ENCODE results near the gene HACD1.

The HACD1 gene

DNA sequence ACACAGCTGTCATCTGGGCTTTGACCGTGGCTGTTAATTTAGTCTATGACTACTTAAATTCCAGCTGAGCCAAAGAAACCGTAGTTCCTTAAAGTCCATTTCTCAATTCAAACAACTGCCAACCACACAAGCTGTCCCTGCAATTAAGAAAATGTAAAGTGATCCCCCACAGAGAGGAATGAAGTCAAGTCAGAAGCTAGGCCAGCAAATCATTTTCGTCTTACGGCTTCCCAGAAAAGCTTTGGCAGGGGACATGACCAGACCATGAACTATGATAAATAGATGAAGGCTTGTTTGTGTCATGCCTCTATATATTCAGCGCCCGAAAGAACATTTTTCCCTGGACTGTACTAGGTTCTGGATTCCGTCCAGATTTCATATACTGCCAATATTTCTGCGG, 54.6 kb downstream of the HACD1 start:
- TF ChIP-seq, protein P1, sequence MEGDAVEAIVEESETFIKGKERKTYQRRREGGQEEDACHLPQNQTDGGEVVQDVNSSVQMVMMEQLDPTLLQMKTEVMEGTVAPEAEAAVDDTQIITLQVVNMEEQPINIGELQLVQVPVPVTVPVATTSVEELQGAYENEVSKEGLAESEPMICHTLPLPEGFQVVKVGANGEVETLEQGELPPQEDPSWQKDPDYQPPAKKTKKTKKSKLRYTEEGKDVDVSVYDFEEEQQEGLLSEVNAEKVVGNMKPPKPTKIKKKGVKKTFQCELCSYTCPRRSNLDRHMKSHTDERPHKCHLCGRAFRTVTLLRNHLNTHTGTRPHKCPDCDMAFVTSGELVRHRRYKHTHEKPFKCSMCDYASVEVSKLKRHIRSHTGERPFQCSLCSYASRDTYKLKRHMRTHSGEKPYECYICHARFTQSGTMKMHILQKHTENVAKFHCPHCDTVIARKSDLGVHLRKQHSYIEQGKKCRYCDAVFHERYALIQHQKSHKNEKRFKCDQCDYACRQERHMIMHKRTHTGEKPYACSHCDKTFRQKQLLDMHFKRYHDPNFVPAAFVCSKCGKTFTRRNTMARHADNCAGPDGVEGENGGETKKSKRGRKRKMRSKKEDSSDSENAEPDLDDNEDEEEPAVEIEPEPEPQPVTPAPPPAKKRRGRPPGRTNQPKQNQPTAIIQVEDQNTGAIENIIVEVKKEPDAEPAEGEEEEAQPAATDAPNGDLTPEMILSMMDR (IDR thresholded peaks at IDR 0.05): no peak

DNA sequence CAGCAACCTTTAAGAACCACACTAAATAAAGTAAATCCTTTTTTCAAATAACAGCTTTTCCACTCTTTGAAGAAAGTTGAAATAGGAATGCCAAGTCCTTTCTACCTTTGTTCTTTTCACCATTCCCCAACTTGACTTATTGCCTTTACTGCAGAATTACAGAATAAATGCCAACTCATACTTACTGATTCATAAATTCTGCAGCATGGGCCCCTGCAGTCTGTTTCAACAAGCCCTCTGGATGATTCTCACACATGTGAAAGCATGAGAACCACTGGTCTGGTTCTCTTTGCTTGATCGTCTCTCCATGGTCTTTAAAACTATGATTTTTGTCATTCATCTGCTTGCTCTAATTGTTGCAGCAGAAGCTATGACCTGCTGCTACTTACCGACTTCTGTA, 56.1 kb downstream of the HACD1 start:
- TF ChIP-seq, protein P1 (IDR thresholded peaks at IDR 0.05): no peak

DNA sequence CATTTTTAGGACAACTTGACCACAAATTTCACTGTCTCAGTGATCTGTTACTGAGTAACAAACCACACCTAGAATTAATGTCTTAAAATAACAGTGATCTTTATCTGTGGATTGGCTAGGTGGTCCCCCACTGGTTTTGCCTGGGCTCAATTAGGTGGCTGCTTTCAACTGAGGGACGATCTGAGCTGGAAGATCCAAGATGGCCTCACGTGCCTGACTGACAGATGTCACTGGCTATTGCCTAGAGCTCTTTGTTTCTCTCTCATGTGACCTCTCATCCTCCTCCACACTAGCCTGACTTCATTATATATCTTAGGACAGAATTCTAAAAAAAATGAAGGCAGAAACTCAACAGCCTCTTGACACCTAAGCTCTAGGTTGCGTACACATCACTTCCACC, 59.7 kb downstream of the HACD1 start:
- TF ChIP-seq, protein P1 (IDR thresholded peaks at IDR 0.05): no peak

GRCh38 chr10:17548770-17549169, 68.4 kb downstream of the HACD1 start:
- TF ChIP-seq, protein P1 (IDR thresholded peaks at IDR 0.05): no peak

DNA sequence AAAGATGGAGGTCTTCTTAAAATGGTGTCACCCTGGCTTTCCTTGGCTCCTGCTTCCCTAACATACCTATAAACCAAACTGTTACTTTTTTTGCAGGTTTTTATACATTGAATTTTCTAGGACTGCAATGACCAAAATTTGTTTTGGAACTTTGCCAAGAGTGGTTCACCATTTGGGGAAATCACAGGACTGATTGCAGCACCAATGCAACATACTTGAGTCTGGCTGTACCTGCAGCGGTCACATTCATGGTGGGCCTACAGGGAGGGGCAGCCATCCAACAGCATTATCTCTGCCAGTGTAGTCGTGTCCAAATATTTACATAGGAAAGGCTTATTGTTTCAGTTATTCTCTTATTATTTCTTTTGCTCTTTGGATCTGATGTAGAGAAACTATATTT, 69.0 kb downstream of the HACD1 start:
- TF ChIP-seq, protein P1 (IDR thresholded peaks at IDR 0.05): no peak

- TF ChIP-seq, protein P1 (IDR thresholded peaks at IDR 0.05): no peak
Measured at GRCh38 chr10:17547060-17547459, 70.1 kb downstream of the HACD1 start.

- TF ChIP-seq, protein P1 (IDR thresholded peaks at IDR 0.05): no peak
Measured at GRCh38 chr10:17544465-17544864, 72.7 kb downstream of the HACD1 start.

All from LNCAP (cell line).